Stimulated activated CD4-positive, alpha-beta T cell treated with anti-CD3 and anti-CD28 coated beads, Interleukin-1b, Interleukin-23, amount 100 ng/mL, for 24 hours (primary cell): ENCODE results near the gene SCMH1.

ENCODE experiments used
- DNase-seq, 4 experiments: peaks; one replicate each; pipeline ENCODE4 v3.0.0-alpha.2; 2020; ENCODE audit warnings: low read depth in 4 of 4, low spot score in 1 of 4

The SCMH1 gene

GRCh38 chr1:41101950-41102607 lies 140.0 kb downstream of the SCMH1 start:
- no peak for DNase-seq

GRCh38 chr1:41101076-41101475 lies 141.0 kb downstream of the SCMH1 start:
- DNase-seq = no peak

DNA sequence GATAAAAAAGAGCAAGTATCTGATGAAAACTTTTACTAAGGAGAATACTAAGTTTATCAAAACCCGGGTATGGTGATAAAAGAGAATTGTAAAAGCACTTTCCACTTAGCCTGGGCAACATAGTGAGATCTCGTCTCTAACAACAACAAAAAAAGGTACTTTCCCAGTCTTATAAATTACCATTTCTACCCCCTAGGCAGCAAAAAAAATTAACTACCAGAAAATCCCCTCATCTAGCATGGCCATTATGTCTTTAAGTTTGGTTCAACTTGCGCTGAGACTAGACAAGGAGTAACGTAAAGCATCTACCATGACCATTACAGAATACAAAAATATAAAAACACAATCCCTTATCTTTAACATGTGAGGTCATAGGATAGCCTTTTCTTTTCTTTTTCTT lies 141.9 kb downstream of the SCMH1 start:
- no peak for DNase-seq

DNA sequence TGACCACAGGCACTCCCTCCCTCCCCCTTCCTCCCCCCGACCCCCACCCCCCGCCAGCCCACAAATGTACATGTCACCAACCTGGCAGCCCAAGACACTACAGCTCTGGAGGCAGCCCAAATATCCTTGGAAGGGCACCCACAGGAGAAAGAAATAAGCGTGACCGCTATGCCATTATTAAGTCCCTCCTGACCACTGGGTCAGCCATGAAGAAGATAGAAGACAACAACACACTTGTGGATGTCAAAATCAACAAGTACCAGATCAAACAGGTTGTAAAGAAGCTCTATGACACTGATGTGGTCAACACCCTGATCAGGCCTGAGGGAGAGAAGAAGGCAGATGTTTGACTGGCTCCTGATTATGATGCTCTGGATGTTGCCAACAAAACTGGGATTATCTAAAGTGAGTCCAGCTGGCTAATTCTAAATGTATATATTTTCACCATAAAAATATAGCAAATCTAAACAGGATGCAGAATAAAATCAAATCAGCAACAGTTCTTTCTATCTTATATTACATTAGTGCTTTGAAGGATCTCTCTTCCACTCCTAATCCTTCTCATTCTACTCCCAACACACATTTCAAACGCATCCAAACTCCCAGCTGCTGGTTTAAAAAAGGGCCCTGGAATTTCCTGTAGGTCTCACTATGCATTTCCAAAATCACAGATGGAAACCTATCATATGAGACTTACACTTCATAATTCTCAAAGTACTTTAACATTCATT lies 143.2 kb downstream of the SCMH1 start:
- DNase-seq = no peak

DNA sequence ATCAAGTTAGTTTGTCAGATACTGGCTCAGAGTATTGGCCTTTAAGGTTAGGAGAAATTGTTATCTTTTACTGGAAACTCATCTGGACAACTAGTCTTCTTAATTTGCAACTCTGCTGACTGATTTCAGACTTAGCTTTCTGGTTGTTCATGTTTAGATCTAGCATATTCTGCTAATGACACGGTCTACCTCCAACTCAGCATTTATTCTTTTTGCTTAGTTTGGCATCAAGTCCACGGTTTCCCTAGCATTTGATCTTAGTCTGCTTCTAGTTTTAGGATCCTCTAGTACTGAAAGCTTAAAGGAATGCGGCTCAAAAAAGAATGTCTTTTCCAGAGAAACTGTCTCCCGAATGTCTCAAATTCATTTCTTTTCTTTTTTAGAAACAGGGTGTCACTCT lies 145.0 kb downstream of the SCMH1 start:
- no peak for DNase-seq

- DNase-seq = no peak
These were observed 148.3 kb downstream of the SCMH1 start for GRCh38 chr1:41093826-41094225.

GRCh38 chr1:41086921-41087320 lies 155.2 kb downstream of the SCMH1 start:
- DNase-seq = no peak

- DNase-seq = no peak
These were observed 163.5 kb downstream of the SCMH1 start for GRCh38 chr1:41078616-41079015.

DNA sequence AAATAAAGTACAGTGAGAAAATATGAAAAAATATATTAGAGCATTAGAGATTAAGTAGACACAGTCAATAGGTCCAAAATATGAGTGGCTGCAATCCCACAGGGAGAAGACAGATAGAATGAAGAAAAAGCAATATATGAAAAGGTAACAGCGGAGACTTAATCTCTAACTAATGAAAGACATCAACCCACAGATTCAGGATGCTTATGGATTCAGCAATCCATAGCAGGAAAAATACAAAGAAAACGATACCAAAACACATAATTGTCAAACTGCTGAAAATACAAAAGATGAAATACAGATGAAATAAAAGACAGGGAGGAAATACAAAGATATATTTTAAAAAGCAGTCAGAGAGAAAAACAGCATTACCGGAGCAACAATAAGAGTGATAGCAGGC lies 163.9 kb downstream of the SCMH1 start:
- DNase-seq = no peak

- no peak for DNase-seq
These were observed 168.1 kb downstream of the SCMH1 start for GRCh38 chr1:41073971-41074370.

- no peak for DNase-seq
These were observed 170.1 kb downstream of the SCMH1 start for GRCh38 chr1:41072051-41072450.

GRCh38 chr1:41056907-41057306 lies 185.2 kb downstream of the SCMH1 start:
- DNase-seq = no peak

DNA sequence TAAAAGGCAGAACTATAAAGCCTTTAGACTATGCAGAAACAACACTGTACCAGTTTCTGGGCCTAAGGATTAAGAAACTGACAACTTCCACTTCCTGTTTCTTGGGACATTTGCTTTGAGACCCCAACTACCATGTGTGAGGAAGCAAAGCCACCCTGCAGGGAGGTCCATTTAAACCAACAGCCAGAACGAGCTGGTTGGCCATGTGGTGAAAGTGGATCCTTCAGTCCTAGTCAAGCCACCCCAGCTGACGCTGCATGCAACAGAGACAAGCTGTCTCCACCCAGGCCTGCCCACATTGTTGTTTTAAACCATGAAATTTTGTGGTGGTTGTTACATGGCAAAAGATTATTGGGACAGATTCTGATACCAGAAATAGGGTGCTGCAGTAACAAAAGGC lies 188.8 kb downstream of the SCMH1 start:
- DNase-seq = no peak

DNA sequence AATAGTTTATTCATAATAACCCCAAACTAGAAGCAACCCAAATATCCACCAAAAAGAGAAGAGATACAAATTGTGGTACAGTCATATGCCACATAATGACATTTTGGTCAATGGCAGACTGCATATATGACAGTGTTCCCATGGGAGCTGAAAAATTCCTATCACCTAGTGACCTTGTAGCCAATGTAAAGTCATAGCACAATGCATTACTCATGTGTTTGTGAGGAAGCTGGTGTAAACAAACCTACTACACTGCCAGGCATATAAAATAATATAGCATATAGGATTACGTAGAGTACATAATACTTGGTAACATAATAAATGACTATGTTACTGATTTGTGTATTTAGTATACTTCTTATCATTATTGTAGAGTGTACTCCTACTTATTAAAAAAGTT lies 191.1 kb downstream of the SCMH1 start:
- DNase-seq = no peak

DNA sequence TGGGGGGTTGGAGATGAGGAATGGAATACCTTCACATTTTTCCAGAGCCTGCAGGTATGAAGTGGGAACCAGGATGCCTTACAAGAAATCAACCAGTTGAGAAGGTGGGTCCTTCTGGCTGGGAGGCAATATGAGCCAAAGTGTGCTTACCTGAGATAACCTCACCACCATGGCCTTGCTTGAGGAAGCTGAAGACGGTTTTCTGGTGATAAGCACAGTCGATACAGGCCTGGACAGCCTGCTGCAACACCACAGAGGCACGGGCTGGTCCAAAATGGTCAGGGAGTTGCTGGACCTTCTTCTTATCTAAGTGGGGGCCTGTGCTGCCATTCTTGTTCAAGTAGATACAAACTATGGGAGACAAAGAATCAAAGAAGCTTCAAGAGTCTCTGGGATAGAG lies 193.6 kb downstream of the SCMH1 start:
- DNase-seq = no peak

DNA sequence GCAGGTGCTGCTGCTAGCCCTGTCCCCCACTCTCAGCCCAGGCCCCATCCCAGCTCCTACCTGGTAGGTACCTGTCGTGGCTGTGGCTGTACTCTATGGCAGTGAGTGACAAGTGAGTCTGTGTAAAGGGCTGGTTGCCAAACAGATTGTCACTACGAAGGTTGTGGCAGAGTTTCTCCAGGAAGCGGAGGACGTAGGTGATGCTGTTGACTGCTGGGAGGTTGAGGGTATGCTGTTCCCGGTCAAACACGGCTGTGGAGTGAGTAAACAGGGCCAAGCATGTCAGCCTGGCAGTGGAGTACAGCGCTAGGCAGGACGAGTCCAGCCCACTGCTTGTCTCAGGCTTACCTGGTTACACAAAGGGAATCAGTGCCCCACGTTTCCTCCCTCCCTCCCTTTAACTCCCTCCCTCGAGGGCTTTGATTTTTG lies 195.7 kb downstream of the SCMH1 start:
- DNase-seq = no peak

DNA sequence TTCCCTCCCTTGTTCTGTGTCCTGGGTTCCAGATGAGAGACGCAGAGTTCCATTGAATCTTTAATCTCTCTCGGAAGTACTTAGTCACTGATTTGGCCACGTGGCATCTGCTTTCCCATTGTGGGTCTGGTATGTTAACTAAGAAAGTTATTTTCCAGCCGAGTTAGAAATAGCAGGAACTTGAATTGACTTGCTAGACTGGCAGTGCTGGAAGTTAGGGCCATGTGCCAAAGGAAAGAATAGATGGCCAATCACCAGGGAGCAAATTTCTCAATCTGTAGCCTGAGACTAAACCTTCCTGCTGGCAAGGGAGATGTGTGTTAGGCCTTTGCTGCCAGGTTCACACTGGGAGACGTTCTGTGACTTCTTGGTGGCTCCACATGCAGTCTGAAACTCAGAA lies 196.4 kb downstream of the SCMH1 start:
- no peak for DNase-seq

DNA sequence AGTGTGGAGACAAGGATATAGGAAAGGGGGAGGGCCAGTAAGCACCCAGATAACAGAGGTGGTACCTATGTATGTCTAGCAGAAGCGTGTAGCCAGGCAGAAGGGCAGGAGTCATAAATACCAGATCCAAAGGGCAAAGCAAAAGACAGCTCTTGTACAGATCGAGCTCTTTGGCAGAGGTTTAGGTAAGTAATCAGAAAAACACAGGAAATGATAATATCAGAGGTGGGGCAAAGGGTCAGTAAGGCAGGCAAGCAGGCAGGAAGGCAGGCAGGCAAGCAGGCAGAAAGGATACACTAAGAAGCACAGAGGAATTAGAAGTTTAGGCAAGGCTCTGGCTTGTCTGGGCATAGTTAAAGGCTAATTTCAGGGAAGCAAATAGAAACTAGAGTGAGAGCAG lies 197.9 kb downstream of the SCMH1 start:
- no peak for DNase-seq

DNA sequence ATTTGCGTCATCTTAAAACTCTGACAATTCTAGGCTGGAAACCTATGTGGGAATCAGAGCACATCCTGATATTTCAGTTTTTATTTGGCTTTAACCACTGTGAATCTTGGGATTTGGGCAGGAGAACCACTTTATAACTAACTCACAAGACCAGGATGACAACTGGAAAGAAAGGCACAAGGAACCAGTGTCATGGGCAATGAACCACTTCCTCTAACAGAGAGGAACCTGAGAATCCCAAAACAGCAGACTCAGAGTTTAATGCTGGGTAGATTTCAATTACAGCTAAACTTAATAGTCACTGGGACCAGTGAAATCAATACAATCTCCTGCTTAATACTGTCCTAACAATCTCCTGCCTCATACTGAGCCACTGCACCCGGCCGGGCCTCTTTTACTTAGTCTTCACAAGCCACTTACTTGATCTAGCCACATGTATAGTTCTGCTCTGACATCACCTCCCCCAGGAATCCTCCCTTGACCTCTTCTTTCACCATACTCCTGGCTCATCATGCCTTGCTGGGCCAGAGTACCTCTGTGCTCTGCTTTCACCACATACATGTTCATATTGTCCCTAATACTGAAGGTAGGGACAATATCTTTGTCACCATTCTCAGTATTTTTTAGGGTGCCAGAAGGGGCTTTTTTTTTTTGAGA lies 200.4 kb downstream of the SCMH1 start:
- DNase-seq = no peak

DNA sequence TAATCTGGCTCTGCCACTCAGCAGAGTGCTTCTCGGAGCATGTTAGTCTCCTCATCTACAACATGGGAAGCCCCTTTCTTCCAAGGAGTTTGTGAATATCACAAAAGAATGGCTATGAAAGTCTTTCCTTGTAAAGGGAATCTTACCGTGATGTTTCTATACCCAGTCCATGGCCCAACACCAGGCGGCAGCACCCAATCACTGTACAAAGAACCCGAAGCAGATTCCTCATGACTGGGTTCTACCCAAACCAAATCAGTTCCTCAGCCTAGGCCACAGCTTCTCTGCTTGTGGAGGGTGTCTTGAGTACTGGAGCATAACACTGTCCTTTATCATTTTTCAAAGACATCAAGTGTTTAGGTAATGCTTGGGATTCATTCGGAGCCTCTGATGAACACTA lies 204.0 kb downstream of the SCMH1 start:
- DNase-seq = no peak

DNA sequence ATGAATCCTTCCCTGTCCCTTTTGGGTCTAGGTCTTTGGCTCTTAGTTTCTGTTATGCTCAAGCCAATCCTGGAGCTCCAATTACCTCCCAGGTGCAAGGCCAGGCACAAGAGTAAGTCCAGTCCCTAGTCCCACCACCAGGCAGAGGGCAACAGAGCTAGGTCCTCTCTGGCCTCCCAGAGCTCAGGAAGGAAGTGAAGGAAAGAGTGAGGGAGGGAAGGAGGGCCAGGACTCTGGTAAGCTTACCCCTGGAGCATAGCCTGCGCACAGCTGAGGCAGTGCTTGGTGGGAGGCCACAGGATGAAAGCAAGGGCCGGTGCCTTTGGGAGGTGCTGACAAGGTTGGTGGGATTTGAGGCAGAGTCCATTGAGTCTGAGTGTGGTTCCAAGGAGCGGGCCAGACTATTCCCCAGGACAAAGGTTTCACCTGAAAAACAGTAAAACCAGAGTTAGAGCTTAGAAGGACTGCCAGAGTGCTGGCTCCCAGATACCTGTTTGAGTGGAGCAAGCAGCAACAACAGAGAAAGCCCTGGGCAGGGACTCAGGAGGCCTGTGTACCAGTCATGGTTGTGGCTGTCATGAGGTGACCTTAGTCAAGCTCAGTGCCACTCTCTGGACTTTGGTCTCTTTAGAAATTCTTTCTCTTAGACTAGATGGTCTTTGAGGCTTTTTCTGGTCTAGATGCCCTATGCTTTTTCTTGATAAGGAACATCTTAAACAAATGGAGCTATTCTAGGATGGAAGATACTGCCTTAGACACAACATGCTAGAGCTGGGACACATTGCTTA lies 204.8 kb downstream of the SCMH1 start:
- DNase-seq = no peak

GRCh38 chr1:41033272-41033671 lies 208.8 kb downstream of the SCMH1 start:
- DNase-seq = no peak
